ENCODE results near the gene LRRC36. TPM values are rescaled to one million over a fixed set of nuclear protein-coding genes. Genes with fewer than 3 reads are reported as not detected.

LRRC36 gene
- total RNA-seq, 1 experiment from 2014 or later, result 0.13 TPM

- no peaks in the 10 kb centered on the region for H3K9me3 Mint-ChIP-seq
- no peaks in the 10 kb centered on the region for H3K36me3 Mint-ChIP-seq
- CTCF ChIA-PET, result interaction anchor here (0.6 to 10.4 kb wide), 18 partner anchors 9 to 412 kb away, joined by 3 to 234 read pairs (median 10); no protein-coding TSS in a partner anchor
- POLR2A ChIA-PET, result interaction anchor here (0.6 to 1.3 kb wide), 3 partner anchors 12 to 81 kb away, joined by 3 to 5 read pairs (median 3); no protein-coding TSS in a partner anchor
- H3K27ac Mint-ChIP-seq, result peak overlapping the region; percentile 53; the same call in 1 of the 2 replicates
- no peak for ATAC-seq
- DNase-seq (ENCODE audit: low spot score), result no peak
- peak overlapping the region; percentile 77 for H3K4me3 Mint-ChIP-seq
- no peak for TF ChIP-seq RORB (CRISPR knock-in tag; IDR thresholded peaks at IDR 0.05)
- no peak for TF ChIP-seq HMGXB4 (CRISPR knock-in tag; IDR thresholded peaks at IDR 0.05)
- no peak for TF ChIP-seq MXD4 (CRISPR knock-in tag; IDR thresholded peaks at IDR 0.05; ENCODE audit: borderline replicate concordance)
- TF ChIP-seq ZBTB21 (CRISPR knock-in tag; IDR thresholded peaks at IDR 0.05; ENCODE audit: borderline replicate concordance), result no peak
- H3K4me1 Mint-ChIP-seq, result peaks cover 71% of the 10 kb centered on the region
- H3K27me3 Mint-ChIP-seq (ENCODE audit: low read depth), result peaks cover 12% of the 10 kb centered on the region
These were observed 103.3 kb downstream of the LRRC36 start for GRCh38 chr16:67429799-67430503.

- peaks cover 66% of the 10 kb centered on the region for H3K4me1 Mint-ChIP-seq
- DNase-seq (ENCODE audit: low spot score) (no peak), ATAC-seq (peak; percentile 4)
- peak overlapping the region; percentile 77 for H3K4me3 Mint-ChIP-seq
- peak overlapping the region; percentile 53; the same call in 1 of the 2 replicates for H3K27ac Mint-ChIP-seq
- no peaks in the 10 kb centered on the region for H3K9me3 Mint-ChIP-seq
- POLR2A ChIA-PET, result interaction anchor here (0.6 to 1.3 kb wide), 5 partner anchors 11 to 160 kb away, joined by 3 to 5 read pairs (median 3); no protein-coding TSS in a partner anchor
- no peaks in the 10 kb centered on the region for H3K36me3 Mint-ChIP-seq
- H3K27me3 Mint-ChIP-seq (ENCODE audit: low read depth), result peaks cover 12% of the 10 kb centered on the region
- CTCF ChIA-PET, result interaction anchor here (0.6 to 4.7 kb wide), 22 partner anchors 10 to 413 kb away, joined by 3 to 57 read pairs (median 5); partner anchors contain the start of genes LRRC36 and TPPP3
- 0 out of 2 replicates have a peak, but pooled peaks have one; percentile 38 for TF ChIP-seq SP1 (CRISPR knock-in tag; conservative IDR thresholded peaks at IDR 0.05)
- TF ChIP-seq HMGXB4 (CRISPR knock-in tag; IDR thresholded peaks at IDR 0.05), result no peak; the same call in 1 of the 2 replicates
- TF ChIP-seq NFE2L1 (CRISPR knock-in tag; IDR thresholded peaks at IDR 0.05), result peak; percentile 89
- TF ChIP-seq ATF3 (CRISPR knock-in tag; conservative IDR thresholded peaks at IDR 0.05), result 0 out of 2 replicates have a peak, but pooled peaks have one; percentile 17
- TF ChIP-seq ZNF317 (CRISPR knock-in tag; IDR thresholded peaks at IDR 0.05; ENCODE audit: borderline replicate concordance, low read depth), result 0 out of 2 replicates have a peak, but pooled peaks have one; percentile 28
- peak; percentile 69; the same call in 1 of the 2 replicates for TF ChIP-seq ATF2 (CRISPR knock-in tag; IDR thresholded peaks at IDR 0.05; ENCODE audit: borderline replicate concordance, low read depth)
- TF ChIP-seq CBFB (CRISPR knock-in tag; IDR thresholded peaks at IDR 0.05; ENCODE audit: low read depth), result no peak
- TF ChIP-seq MLX (CRISPR knock-in tag; IDR thresholded peaks at IDR 0.05), result no peak
- no peak for TF ChIP-seq PRRX2 (CRISPR knock-in tag; IDR thresholded peaks at IDR 0.05)
- TF ChIP-seq ZMAT4 (CRISPR knock-in tag; IDR thresholded peaks at IDR 0.05), result no peak
- no peak for TF ChIP-seq CTCF (IDR thresholded peaks at IDR 0.05)
- TF ChIP-seq JUN (CRISPR knock-in tag; IDR thresholded peaks at IDR 0.05), result peak; percentile 33; the same call in 1 of the 2 replicates
- peak; percentile 50; the same call in 1 of the 2 replicates for TF ChIP-seq E2F1 (CRISPR knock-in tag; IDR thresholded peaks at IDR 0.05)
- peak; percentile 54; the same call in 1 of the 2 replicates for TF ChIP-seq USF2 (CRISPR knock-in tag; IDR thresholded peaks at IDR 0.05)
- TF ChIP-seq MYBL2 (CRISPR knock-in tag; IDR thresholded peaks at IDR 0.05), result peak; percentile 92
These were observed 103.9 kb downstream of the LRRC36 start for GRCh38 chr16:67430504-67430976.

All from WTC11 (cell line).